ENCODE measurements around the gene ZPBP2.
"Not testable (repeated sequence)": the region's sequence is repeated elsewhere in the genome, so short reads cannot be mapped to it uniquely, and the experiment has no call there.

The ZPBP2 gene

DNA sequence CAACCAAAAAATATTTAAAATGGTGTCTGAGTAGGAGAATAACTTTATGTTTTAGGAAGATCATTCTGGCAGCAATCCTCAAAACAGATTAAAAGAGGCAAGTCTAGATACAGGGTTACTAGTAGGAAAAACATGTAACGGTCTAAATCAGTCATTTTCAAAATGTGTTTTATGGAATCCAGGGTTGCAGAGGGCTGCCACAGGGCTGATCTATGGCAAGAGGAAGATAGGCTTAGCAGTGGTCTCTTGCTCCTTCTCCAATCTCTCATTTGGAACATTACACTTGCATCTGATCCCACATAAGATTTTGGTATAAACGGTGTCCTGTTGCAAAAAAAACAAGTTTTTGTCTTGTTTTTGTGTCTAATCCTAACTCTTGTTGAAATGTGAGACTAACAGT lies 13.1 kb upstream of the ZPBP2 start:
- no peak for DNase-seq (ENCODE audit: low read depth in 2 of 2, low spot score in 1 of 2)

DNA sequence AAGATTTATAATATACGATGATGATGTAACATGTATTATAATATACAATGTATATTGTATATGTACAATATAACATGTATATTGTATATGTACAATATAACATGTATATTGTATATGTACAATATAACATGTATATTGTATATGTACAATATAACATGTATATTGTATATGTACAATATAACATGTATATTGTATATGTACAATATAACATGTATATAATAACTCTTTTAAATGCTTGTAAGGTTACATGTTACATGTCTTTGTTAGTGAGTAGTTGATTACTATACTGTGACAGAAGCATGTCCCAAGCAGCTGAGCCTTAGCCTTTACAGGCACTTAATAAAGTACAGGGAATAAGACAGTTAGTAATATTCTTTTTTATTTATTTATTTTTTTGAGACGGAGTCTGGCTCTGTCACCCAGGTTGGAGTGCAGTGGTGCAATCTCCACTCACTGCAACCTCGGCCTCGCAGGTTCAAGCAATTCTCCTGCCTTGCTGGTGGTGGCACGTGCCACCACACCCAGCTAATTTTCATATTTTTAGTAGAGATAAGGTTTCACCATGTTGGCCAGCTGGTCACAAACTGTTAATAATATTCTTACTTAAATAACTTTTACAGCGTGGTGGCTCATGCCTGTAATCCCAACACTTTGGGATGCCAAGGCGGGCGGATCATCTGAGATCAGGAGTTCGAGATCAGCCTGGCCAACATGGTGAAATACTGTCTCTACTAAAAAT lies 11.9 kb upstream of the ZPBP2 start:
- not testable (repeated sequence) for DNase-seq (ENCODE audit: low read depth in 2 of 2, low spot score in 1 of 2)

DNA sequence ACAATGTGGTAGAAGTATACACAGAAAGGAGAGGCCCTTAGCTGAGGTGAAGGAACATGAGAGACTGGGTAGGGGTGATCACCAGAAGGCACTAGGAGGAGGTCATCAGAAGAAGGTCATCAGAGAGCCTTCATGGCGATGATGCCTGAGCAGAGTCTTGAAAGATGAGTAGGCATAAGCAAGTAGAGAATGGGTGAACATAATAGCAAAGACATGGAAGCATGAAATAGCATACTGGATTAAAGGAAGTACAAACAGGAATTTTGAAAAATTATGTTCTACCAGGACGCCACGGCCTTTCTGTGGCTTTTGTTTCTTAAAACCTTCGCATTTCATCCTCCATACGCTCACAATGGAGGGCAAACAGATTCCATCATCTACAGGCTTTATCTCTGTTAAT lies 6.8 kb upstream of the ZPBP2 start:
- DNase-seq (ENCODE audit: low read depth in 2 of 2, low spot score in 1 of 2) = no peak

DNA sequence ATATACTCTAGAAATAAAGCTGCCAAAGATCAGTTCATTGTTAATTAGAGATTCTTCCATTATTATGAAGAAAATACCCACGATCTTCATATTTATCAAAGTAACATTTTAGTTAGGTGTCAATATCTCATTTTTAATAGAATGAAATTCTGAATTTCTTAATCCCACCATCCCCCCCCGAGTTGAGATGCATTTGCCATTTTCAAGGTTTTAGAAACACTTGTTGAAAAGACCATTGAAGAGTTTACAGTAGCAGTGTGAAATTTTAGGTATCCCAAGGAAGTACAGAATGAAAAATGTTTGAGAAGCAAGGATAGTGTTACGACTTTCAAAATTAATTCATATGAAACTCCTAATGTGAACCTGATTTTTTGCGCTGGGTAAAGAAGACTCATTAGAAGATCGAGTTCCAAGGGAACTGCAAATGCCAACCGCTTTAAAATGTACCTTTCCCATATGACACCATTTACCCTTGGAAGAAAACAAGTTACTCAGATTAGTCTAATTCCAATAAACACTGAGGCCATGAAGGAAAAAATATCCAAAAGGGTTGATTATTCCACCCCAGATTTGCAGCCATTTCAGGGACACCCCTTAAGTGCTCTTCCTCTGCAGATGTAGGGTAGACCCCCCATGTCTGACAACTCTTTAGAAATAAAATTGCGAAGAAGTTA lies 4.6 kb upstream of the ZPBP2 start:
- no peak for DNase-seq (ENCODE audit: low read depth in 2 of 2, low spot score in 1 of 2)

DNA sequence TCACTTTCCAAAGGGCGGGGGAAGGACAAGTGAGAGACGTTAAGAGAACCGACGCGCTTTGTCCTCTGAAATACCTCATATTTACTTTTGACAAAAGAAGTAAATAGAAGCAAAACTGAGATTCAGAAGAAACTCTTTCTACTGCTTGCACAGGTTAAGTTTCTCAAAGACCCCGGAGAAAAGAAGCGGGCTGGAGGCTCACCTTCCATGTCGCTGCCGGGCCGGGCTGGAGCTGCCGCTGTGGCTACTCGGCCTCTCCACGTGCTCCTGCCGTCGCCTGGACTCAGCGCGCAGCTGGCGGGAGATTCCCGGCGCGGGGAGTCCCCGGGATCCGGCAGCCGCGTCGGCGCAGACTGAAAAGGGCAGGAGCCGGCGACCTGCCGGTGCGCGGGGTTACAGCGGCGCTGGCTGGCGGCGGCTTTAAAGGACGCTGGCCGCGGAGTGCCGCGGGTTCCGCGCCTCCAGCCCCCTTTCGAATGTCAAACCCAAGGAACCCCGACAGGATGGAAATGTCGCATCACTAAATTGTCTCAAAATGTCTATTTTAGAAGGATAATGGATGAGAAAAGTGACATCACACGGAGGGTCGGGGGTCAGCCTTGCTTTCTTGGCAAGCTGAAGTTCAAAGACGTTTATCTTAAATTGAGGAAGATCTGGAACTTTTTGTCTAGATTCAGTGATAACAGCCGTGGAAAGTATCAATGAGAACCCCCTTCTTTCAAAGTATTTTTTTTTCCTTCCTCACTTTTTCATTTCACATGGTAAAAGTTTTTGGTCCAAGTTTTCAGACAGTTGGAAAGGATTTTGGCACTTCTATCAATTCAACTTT lies 3.9 kb upstream of the ZPBP2 start, which contains the start of gene IKZF3:
Gene IKZF3, minus strand, starts transcription at position 395 of the 829 bp plus-strand sequence. Its CDS starts 186 bp downstream, at position 209.
- DNase-seq (ENCODE audit: low read depth in 2 of 2, low spot score in 1 of 2) = peak; percentile 42 to 67

DNA sequence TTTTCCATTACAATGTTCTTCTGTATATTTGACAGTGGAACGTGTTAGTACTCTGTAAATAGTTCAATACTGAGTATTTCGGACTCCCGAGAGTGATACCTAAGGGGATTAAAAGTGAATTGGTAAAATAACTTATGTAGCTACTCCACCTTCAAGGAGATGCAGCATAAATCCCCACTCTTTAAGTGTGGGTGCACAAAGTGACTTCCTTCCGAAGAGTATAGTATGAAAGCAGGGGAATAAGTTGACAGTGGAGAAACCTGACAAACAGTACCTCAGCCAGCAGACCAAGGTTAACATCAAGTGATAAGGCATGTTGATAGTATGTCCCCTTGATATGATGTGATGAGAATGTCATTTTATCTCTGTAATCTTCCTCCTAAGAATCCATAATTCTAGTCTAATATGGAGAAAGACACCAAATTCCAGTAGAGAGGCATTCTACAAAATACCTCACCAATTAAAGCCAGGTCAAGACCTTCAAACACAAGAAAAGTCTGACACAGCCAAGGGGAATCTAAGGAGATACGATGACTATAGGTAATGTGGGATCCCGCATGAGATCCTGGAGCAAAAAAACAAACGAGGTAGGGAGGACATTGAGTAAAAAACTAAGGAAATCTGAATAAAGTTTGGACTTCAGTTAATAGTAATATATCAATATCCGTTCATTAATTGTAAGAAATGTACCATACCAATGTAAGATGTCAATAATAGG lies 1.8 kb upstream of the ZPBP2 start:
- no peak for DNase-seq (ENCODE audit: low read depth in 2 of 2, low spot score in 1 of 2)

DNA sequence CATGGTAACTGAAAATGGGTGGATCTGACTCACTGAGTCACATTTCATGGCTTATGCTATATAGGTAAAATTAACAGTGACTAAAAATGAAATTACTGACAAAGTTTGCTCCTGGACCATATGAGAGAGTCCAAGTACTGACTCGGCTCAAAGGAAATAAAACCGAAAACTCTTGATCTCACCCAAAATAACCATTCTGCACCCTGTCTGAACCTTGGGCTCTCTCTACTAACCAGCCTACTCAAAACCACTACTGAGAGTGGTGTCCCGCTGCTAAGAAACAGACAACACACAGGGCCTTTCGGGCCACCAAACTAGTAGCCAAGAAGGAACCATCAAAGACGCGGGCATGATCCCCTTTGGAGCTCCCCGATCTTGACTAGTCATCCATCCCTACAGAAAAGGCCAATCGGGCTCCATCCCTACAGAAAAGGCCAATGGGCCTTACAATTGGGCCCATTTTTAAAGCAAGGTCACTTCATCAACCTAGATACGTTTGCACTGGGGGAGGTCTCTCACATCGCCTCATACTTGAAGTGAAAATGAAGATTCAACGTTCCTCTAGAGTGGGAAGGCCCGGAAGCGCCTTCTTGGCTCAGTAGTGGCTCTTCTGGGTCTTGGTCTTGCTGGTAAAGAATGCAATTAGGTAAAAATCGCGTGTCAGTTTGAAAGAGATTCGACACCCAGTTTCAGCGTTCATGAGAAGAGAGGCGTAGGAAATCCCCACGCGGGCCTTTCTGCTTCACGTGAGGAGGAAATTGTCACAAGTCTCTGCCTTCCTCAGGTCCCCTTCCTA lies 720 bp upstream of the ZPBP2 start:
- DNase-seq (ENCODE audit: low read depth in 2 of 2, low spot score in 1 of 2) = peak; percentile 9 to 23

DNA sequence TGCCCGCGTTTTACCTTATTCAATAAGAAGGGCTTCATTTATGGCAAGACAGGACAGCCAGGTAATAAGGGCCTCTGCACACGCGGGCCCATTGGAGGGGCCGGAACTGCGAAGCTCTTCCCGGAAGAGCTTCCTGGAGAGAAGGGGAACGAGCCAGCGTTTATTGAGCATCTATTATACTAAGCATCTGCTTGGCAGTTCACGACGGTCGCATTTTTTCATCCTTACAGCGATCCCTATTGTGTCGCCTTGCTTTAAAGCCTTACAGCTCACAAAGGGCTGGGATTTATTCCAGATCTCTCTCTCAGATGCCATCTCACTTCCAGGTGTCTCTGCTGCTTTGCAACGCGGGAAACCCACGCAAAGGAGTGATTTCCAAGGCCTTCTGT lies 546 bp downstream of the ZPBP2 start:
- no peak for DNase-seq (ENCODE audit: low read depth in 2 of 2, low spot score in 1 of 2)

DNA sequence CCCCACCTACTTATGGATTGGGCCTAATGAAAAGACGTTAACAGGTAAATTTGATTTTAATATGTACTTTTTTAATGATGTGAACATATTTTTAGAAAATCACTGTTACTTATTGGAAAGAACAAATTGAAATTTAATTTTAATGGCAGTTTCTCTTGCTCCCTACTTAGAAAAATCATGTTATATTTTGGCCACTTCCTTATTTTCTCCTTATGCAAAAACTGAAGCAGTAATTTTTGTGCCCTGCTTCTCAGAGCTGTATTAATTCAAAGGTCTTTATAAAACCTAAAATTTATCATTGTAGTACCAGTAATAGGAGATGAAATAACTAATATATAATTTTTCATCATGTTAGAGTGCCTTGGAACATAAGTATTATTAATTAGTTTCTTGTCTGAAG lies 2.8 kb downstream of the ZPBP2 start:
- DNase-seq (ENCODE audit: low read depth in 2 of 2, low spot score in 1 of 2) = no peak

DNA sequence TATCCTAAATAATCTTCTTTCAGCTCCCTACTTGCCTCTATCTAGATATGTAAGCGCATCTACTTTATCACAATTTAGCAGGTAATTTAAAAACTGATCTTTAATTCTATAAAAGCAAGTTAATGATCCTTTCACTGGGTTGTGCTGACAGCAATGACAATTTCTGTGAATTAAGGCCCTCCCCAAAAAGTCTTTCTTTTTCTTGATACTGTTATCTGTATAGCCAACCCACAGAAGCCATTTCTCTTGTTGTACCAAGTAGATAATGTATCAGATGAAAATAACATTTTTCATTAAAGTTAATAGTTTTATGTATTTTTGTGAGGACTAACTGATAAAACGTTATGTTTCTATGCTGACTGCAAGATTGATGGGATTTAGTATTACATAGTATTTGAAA lies 3.8 kb downstream of the ZPBP2 start:
- no peak for DNase-seq (ENCODE audit: low read depth in 2 of 2, low spot score in 1 of 2)

DNA sequence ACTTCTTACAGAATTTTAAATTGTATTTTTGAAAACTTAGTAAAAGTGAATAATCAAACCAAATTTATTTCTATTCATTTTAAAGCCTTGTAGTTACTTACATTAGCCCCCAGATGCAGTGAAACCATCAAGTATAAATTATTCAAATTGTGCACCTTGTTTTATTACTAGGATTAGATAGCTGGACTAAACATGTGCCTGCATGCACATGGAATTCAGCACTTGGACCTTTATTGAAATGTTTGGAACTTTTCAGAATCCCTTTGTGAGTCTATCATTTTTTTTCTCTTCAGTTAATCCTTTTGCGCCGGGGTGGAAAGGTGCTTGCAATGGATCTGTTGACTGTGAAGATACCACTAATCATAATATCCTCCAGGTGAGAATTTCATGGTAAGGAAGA lies 4.7 kb downstream of the ZPBP2 start:
- no peak for DNase-seq (ENCODE audit: low read depth in 2 of 2, low spot score in 1 of 2)

DNA sequence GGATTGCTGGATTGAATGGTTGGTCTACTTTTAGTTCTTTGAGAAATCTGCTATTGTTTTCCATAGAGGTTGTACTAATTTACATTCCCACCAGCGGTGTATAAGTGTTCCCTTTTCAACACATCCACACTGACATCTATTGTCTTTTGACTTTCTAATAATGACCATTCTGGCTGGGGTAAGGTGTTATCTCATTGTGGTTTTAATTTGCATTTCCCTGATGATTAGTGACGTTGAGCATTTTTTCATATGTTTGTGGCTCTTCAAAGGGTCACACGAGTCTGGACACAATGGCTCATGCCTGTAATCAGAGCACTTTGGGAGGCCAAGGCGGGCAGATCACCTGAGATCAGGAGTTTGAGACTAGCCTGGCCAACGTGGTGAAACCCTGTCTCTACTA lies 18.1 kb downstream of the ZPBP2 start:
- not testable (repeated sequence) for DNase-seq (ENCODE audit: low read depth in 2 of 2, low spot score in 1 of 2)

DNA sequence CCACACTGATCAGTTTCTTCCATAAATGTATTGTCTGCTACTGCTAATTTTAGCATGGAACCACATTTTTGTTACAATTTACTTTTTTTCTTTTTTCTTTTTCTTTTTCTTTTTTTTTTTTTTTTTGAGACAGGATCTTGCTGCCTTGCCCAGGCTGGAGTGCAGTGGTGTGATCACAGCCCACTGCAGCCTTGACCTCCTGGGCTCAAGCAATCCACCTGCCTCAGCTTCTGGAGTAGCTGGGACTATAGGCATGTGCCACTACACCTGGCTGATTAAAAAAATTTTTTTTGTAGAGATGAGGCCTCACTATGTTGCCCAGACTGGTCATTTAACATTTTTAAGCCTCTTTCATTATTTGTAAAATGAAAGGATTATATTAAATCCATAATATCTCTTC lies 19.1 kb downstream of the ZPBP2 start:
- no peak for DNase-seq (ENCODE audit: low read depth in 2 of 2, low spot score in 1 of 2)

DNA sequence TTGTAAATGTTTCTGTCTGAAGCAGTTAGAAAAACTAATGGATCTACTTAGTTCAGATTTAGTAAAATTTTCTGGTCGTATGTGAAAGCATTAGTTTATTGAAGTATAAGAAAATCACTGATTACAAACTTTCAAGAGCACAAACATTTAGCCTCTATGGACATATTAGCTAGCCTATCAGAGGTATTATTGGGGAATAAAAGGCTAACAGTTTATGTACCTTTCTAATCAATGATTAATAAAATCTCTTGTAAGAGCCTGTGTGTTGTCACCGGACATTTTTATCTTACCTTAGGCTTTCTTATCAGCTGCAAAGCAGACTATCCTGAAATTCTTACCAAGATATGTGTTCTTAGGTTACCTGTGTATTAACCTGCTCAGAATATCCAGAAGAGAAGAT lies 21.2 kb downstream of the ZPBP2 start:
- DNase-seq (ENCODE audit: low read depth in 2 of 2, low spot score in 1 of 2) = no peak

DNA sequence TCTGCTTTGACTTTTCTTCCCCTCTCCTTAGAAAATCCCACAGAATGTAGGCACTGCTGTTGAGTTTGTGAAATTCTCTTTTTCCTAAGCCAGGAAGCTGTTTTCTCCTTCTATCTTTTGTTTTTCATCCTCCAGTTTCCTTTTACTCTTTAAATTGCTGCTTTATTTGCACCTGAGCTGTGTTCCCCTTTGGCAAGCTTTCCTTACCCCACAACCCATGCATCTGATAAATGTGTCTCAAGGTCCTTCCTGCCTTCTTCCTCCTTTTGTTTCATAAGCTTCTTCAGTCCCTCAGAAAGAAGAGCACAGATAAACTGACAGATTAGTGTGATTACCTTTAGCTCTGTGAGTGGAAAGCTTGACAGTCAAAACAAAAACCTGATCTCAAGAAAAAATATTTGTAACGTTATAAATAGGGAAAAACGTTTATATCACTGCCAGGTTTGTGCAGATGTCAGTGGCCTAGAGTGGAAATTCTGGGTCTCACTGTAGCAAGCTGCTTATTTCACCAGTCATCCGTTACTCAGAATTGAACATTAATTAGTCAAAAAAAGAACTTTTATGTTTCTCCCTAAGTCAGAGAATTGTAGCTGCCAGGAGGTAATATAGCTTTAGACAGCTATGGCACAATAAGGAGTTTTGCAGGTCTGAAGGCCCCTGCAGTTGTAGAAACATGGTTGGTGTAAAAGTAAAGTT lies 26.8 kb downstream of the ZPBP2 start:
- no peak for DNase-seq (ENCODE audit: low read depth in 2 of 2, low spot score in 1 of 2)

DNA sequence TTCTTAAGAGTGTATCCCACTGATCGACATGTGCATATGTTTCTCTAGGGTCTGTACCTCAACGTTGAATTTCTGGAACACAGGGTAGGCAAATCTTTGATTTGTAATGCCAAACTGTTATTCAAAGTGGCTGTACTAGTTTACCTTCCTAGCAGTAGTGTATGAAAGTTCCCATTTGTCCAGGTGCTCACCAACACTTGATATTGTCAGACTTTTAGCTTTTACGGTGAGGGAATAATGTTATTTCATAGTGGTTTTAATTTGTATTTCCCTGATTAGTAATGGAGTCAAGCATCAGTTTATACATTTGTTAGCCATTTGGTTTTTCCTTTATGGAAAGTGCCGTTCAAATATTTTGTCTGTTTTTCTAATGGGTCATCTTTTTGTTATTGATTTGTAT lies 30.1 kb downstream of the ZPBP2 start:
- no peak for DNase-seq (ENCODE audit: low read depth in 2 of 2, low spot score in 1 of 2)

DNA sequence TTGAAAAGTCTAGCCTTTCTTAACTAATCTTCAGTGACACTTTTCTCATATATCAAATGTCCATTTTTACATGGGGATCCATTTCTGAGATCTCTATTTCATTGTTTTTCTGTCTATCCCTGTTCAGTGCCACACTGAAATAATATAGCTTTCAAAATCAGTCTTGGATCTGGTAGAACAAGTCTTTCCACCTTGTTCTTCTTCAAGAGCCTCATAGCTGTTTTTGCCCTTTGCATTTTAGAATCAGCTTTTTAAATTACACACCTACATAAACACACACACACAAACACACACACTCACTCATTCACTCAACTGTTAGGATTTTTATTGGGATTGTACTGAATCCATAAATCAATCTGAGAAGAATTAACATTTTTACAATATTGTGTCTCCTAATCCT lies 31.2 kb downstream of the ZPBP2 start:
- DNase-seq (ENCODE audit: low read depth in 2 of 2, low spot score in 1 of 2) = no peak

DNA sequence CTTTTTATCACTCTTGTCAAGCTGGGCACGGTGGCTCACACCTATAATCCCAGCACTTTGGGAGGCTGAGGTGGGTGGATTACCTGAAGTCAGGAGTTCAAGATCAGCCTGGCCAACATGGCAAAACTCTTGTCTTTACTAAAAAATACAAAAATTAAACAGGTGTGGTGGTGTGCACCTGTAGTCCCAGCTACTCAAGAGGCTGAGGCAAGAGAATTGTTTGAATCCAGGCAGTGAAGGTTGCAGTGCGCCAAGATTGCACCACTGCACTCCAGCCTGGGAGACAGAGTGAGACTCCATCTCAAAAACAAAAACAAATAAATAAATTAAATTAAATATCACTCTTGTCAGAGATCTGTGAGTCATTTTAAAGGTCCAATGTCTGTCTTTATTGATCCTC lies 34.0 kb downstream of the ZPBP2 start:
- DNase-seq (ENCODE audit: low read depth in 2 of 2, low spot score in 1 of 2) = not testable (repeated sequence)

DNA sequence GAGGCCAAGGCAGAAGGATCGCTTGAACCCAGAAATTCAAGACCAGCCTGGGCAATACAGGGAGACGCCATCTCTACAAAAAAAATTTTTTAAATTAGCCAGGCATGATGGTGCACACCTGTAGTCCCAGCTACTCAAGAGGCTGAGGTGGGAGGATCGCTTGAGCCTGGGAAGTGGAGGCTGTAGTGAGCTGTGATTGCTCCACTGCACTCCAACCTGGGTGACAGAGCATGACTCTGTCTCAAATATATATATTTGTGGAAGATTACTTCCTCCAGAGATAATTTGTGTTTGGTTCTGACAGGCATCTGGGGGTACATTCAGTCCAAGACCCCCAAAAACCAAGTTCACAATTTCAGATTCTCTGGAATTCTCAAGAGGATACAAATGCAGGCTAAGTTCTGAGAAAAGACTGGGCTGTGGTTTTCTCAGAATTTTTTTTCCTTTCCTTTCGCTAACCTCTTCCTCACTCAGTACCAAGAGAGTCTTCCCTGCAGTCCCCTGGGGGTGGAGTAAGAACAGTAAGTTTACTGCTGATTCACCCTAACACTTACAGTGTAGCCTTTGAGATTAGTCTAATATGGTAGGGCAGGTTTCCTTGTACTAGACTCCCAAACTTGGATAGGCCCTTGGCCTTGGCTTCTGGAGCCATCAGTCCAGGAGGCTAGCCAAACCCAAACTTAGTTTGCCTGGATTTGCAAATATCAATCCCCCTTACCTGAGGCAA lies 35.3 kb downstream of the ZPBP2 start:
- no peak for DNase-seq (ENCODE audit: low read depth in 2 of 2, low spot score in 1 of 2)

All from stimulated activated CD8-positive, alpha-beta memory T cell treated with anti-CD3 and anti-CD28 coated beads, Interleukin-4, amount 100 ng/mL, for 4 hours (primary cell).